H1 (cell line): Measurements from ENCODE around the gene RPS19. TPM values are rescaled to one million over a fixed set of nuclear protein-coding genes. Genes with fewer than 3 reads are reported as not detected.
A peak's percentile ranks its signal among the peaks of the same experiment; 100 is the strongest.

Experiments
- CBX5 ChIP-seq: fragments of 300-800, 300-1000 bp; sonication (generic); IDR thresholded peaks from 2 replicates; pipeline ENCODE4 v1.7.1; 2016; ENCODE audit warnings: antibody characterized with exemption, low read length, low read depth
- CEBPB ChIP-seq: IDR thresholded peaks from 2 replicates; pipeline ENCODE4 v1.6.1; 2012; ENCODE audit warnings: low read depth, low read length
- HDAC2 ChIP-seq, 2 experiments: fragments of 300-600 bp in 1 of 2; sonication (generic) in 1 of 2; IDR thresholded peaks; 2 replicates each; pipeline ENCODE4 v1.6.1; 2011 to 2012; ENCODE audit warnings: low read depth in 2 of 2, low read length in 2 of 2, mild to moderate bottlenecking in 2 of 2, moderate library complexity in 2 of 2, borderline replicate concordance in 1 of 2, inconsistent platforms in 1 of 2
- POLR2AphosphoS5 ChIP-seq: IDR thresholded peaks from 2 replicates; pipeline ENCODE4 v1.6.1; 2011; ENCODE audit warnings: low read depth, low read length
- RBBP5 ChIP-seq: IDR thresholded peaks from 2 replicates; pipeline ENCODE4 v1.7.1; 2012; ENCODE audit warnings: low read depth, mild to moderate bottlenecking, inconsistent platforms, low read length, moderate library complexity, borderline replicate concordance
- RNF2 ChIP-seq: fragments of 200-900, 300-1000 bp; sonication (generic); IDR thresholded peaks from 2 replicates; pipeline ENCODE4 v1.7.1; 2016; ENCODE audit warnings: borderline replicate concordance, low read depth, mild to moderate bottlenecking, antibody characterized with exemption, low read length; ENCODE audit not compliant: poor library complexity, severe bottlenecking; ENCODE audit errors: missing control alignments
- RXRA ChIP-seq: IDR thresholded peaks from 2 replicates; pipeline ENCODE4 v1.6.1; 2011; ENCODE audit warnings: low read depth, mild to moderate bottlenecking, low read length, moderate library complexity; ENCODE audit not compliant: insufficient read depth
- SUZ12 ChIP-seq: fragments of 200-600 bp; sonication (generic); IDR thresholded peaks from 2 replicates; pipeline ENCODE4 v1.6.1; 2012; ENCODE audit warnings: mild to moderate bottlenecking, inconsistent platforms, low read length, moderate library complexity, mixed read lengths
- polyA plus RNA-seq, 7 experiments: library from polyadenylated mRNA; depleted of rRNA in 3 of 7; stranded (reverse) in 5 of 7; unstranded in 2 of 7; fragments of >200 nt in 5 of 7; fragments of 200-250 nt in 2 of 7; gene quantifications; 1 replicate in 5 of 7; 2 replicates in 1 of 7; 4 replicates in 1 of 7; pipeline versions ENCODE4 v1.2.1 to v1.2.3, GENCODE V29; 2011 to 2013; ENCODE audit warnings: missing spikeins in 2 of 7, mixed read lengths in 2 of 7
- total RNA-seq: library from RNA; stranded (reverse); fragmentation: NEBNext Ultra II Directional; extraction: Animal tissue kit (Norgen Biotek cat#: 25700); gene quantifications from 2 replicates; pipeline ENCODE4 v1.2.1, GENCODE V29; 2021
- TF ChIP-seq, protein P1 (sequence below), 3 experiments: IDR thresholded peaks; 1 replicate in 2 of 3; 2 replicates in 1 of 3; pipeline versions ENCODE4 v1.5.1 to v1.6.1; 2011; ENCODE audit warnings: low read length in 3 of 3, mild to moderate bottlenecking in 3 of 3, inconsistent platforms in 2 of 3, low read depth in 1 of 3, moderate library complexity in 1 of 3; ENCODE audit not compliant: insufficient read depth in 1 of 3; ENCODE audit errors: control extremely low read depth in 1 of 3
- TF ChIP-seq, protein P2 (sequence below): IDR thresholded peaks from 2 replicates; pipeline ENCODE4 v1.6.1; 2011; ENCODE audit warnings: low read length, improper control_type of control experiment

RPS19 gene
- total and polyA plus RNA-seq, 2 of the 8 experiments (the other 6 are each of a cell fraction or from before 2014, with no cell fraction given): 2,817 to 5,751 TPM

GRCh38 chr19:41859618-41860418 is at the start of gene RPS19 (continued):
- TF ChIP-seq RNF2: no peak
- TF ChIP-seq POLR2AphosphoS5: peak; percentile 96
- TF ChIP-seq HDAC2 (IDR thresholded peaks at IDR 0.05; ENCODE audit: borderline replicate concordance in 1 of 2, low read depth in 2 of 2, low read length in 2 of 2): peak; percentile 86 to 94
- no peak for TF ChIP-seq RBBP5
- TF ChIP-seq, protein P1, sequence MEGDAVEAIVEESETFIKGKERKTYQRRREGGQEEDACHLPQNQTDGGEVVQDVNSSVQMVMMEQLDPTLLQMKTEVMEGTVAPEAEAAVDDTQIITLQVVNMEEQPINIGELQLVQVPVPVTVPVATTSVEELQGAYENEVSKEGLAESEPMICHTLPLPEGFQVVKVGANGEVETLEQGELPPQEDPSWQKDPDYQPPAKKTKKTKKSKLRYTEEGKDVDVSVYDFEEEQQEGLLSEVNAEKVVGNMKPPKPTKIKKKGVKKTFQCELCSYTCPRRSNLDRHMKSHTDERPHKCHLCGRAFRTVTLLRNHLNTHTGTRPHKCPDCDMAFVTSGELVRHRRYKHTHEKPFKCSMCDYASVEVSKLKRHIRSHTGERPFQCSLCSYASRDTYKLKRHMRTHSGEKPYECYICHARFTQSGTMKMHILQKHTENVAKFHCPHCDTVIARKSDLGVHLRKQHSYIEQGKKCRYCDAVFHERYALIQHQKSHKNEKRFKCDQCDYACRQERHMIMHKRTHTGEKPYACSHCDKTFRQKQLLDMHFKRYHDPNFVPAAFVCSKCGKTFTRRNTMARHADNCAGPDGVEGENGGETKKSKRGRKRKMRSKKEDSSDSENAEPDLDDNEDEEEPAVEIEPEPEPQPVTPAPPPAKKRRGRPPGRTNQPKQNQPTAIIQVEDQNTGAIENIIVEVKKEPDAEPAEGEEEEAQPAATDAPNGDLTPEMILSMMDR (IDR thresholded peaks at IDR 0.05; ENCODE audit: control extremely low read depth in 1 of 3, insufficient read depth in 1 of 3, low read depth in 1 of 3, low read length in 3 of 3): peak; percentile 45 to 76 (median 54)
- peak; percentile 59 for TF ChIP-seq CEBPB
- TF ChIP-seq SUZ12: peak; percentile 45; the same call in 1 of the 2 replicates
- TF ChIP-seq, protein P2, sequence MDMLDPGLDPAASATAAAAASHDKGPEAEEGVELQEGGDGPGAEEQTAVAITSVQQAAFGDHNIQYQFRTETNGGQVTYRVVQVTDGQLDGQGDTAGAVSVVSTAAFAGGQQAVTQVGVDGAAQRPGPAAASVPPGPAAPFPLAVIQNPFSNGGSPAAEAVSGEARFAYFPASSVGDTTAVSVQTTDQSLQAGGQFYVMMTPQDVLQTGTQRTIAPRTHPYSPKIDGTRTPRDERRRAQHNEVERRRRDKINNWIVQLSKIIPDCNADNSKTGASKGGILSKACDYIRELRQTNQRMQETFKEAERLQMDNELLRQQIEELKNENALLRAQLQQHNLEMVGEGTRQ: no peak
- TF ChIP-seq CBX5: no peak
- no peak for TF ChIP-seq RXRA
